Measurements from ENCODE around the gene GRIA4. TPM values are rescaled to one million over a fixed set of nuclear protein-coding genes. Genes with fewer than 3 reads are reported as not detected.
"Not testable (repeated sequence)": the region's sequence is repeated elsewhere in the genome, so short reads cannot be mapped to it uniquely, and the experiment has no call there.

Gene GRIA4
- total RNA-seq, 2 donors from 2014 or later = 1.2 TPM; not detected in 1

DNA sequence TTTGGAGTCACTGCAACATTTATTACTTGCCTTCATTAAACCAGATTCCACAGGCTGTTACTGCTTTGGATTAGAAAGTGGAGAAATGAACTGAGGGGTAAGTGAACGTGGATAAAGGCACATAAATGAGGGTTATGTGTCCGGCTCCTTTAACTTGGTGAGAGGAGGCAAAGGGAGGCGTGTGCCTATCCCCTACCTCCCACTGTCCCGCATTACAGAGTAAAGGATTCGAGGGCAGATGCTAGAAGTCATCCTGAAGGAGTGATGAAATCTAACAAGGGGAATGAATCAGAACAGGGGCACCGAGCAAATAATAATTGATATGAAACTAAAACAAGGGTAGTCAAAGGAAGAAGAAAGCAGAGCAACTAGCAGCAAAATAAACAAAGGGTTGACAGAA is 147.2 kb downstream of the GRIA4 start:
- Histone ChIP-seq H3K9me3 (no peaks in the 10 kb centered on the region), H3K27ac (no peak overlapping the region), H3K4me3 (no peak overlapping the region), H3K4me1 (ENCODE audit: control insufficient read depth in 1 of 2, low read depth in 2 of 2) (no peaks in the 10 kb centered on the region), H3K27me3 (replicated peaks; ENCODE audit: insufficient read depth) (no peaks in the 10 kb centered on the region), H3K36me3 (no peaks in the 10 kb centered on the region)
- ATAC-seq (ENCODE audit: insufficient number of reproducible peaks, low FRiP score, low read depth) (no peak), DNase-seq (ENCODE audit: low spot score) (no peak)
- TF ChIP-seq, protein P1, sequence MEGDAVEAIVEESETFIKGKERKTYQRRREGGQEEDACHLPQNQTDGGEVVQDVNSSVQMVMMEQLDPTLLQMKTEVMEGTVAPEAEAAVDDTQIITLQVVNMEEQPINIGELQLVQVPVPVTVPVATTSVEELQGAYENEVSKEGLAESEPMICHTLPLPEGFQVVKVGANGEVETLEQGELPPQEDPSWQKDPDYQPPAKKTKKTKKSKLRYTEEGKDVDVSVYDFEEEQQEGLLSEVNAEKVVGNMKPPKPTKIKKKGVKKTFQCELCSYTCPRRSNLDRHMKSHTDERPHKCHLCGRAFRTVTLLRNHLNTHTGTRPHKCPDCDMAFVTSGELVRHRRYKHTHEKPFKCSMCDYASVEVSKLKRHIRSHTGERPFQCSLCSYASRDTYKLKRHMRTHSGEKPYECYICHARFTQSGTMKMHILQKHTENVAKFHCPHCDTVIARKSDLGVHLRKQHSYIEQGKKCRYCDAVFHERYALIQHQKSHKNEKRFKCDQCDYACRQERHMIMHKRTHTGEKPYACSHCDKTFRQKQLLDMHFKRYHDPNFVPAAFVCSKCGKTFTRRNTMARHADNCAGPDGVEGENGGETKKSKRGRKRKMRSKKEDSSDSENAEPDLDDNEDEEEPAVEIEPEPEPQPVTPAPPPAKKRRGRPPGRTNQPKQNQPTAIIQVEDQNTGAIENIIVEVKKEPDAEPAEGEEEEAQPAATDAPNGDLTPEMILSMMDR (IDR thresholded peaks at IDR 0.05) = no peak

DNA sequence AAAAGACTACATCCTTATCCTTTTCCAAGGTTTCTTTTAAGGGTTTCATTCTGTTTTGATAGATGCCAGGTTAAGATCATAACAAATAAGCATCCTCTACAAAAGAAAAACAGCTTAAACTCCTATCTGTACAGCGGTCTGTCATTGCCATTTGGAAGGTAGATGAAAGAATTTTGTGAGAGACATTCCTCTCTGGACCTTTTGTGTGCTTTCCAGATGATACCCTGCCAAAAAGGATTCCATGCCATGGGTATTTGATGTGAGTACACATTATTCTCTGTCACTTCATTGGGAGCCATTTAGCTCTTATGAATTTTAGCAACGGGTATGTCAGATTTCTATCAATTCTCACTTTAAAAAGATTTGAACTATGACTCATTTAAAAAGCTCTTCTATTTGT is 153.7 kb downstream of the GRIA4 start:
- no peak for ATAC-seq (ENCODE audit: insufficient number of reproducible peaks, low FRiP score, low read depth)

DNA sequence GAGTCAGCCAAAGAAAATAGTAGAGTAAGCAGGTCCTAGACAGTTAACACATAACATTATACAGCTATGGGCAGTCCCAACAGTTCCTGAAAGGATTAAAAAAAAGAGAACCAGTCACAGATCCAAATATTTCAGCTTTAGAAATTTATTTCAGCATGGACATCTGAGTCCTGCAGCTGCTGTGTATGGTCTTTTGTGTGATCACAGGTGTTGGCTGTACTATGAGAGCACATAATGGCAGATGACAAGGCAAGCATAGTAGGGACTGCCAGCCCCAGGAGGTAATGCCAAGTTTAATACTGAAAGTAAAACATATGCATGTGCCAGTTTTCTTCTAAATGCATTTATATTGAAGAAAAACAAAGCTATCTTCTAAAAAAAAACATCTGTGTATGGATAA is 158.1 kb downstream of the GRIA4 start:
- DNase-seq (ENCODE audit: low spot score) = no peak
- Histone ChIP-seq H3K4me3 (no peak overlapping the region), H3K27ac (no peak overlapping the region), H3K36me3 (no peaks in the 10 kb centered on the region), H3K9me3 (no peaks in the 10 kb centered on the region), H3K4me1 (ENCODE audit: control insufficient read depth in 1 of 2, low read depth in 2 of 2) (no peaks in the 10 kb centered on the region), H3K27me3 (replicated peaks; ENCODE audit: insufficient read depth) (no peaks in the 10 kb centered on the region)
- TF ChIP-seq, protein P1 (IDR thresholded peaks at IDR 0.05) = no peak
- ATAC-seq (ENCODE audit: insufficient number of reproducible peaks, low FRiP score, low read depth) = no peak

More for the DNA sequence above, 153.7 kb downstream of the GRIA4 start:
- TF ChIP-seq, protein P1 (IDR thresholded peaks at IDR 0.05) = no peak
- Histone ChIP-seq H3K27ac (no peak overlapping the region), H3K36me3 (no peaks in the 10 kb centered on the region), H3K9me3 (no peaks in the 10 kb centered on the region), H3K27me3 (replicated peaks; ENCODE audit: insufficient read depth) (no peaks in the 10 kb centered on the region), H3K4me1 (ENCODE audit: control insufficient read depth in 1 of 2, low read depth in 2 of 2) (no peaks in the 10 kb centered on the region), H3K4me3 (no peak overlapping the region)
- no peak for DNase-seq (ENCODE audit: low spot score)

DNA sequence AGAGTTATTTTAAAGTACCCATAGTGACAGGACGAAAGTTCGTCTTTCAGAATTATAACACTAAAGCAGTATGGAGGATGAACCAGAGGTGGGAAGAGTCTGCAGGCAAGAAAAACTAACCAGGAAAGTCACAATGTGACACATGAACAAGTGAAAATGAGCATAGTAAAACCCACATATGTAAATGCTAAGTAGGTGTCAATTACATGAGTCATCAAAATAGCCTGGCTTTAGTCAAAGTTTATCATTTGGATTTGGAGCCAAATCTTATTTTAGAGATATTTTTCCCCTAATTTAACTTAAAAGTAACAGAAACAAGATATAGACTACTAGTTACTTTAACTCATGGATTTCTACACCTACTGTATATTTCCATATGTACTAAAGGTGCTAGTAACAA is 159.8 kb downstream of the GRIA4 start:
- no peak for ATAC-seq (ENCODE audit: insufficient number of reproducible peaks, low FRiP score, low read depth)
- TF ChIP-seq, protein P1 (IDR thresholded peaks at IDR 0.05) = no peak
- H3K27ac ChIP-seq = no peak overlapping the region
- H3K9me3 ChIP-seq = no peaks in the 10 kb centered on the region
- H3K27me3 ChIP-seq (replicated peaks; ENCODE audit: insufficient read depth) = no peaks in the 10 kb centered on the region
- H3K36me3 ChIP-seq = no peaks in the 10 kb centered on the region
- no peak overlapping the region for H3K4me3 ChIP-seq
- no peak for DNase-seq (ENCODE audit: low spot score)
- H3K4me1 ChIP-seq (ENCODE audit: control insufficient read depth in 1 of 2, low read depth in 2 of 2) = no peaks in the 10 kb centered on the region

GRCh38 chr11:105773452-105773851 is 163.6 kb downstream of the GRIA4 start:
- ATAC-seq (ENCODE audit: insufficient number of reproducible peaks, low FRiP score, low read depth); H3K27ac ChIP-seq; H3K4me3 ChIP-seq; H3K27me3 ChIP-seq (replicated peaks; ENCODE audit: insufficient read depth); H3K4me1 ChIP-seq (ENCODE audit: control insufficient read depth in 1 of 2, low read depth in 2 of 2); H3K9me3 ChIP-seq; H3K36me3 ChIP-seq; DNase-seq (ENCODE audit: low spot score): not testable (repeated sequence)

GRCh38 chr11:105774899-105775298 is 165.0 kb downstream of the GRIA4 start:
- Histone ChIP-seq H3K36me3 (no peaks in the 10 kb centered on the region), H3K4me1 (ENCODE audit: control insufficient read depth in 1 of 2, low read depth in 2 of 2) (no peaks in the 10 kb centered on the region), H3K4me3 (no peak overlapping the region), H3K27me3 (replicated peaks; ENCODE audit: insufficient read depth) (no peaks in the 10 kb centered on the region), H3K27ac (no peak overlapping the region), H3K9me3 (no peaks in the 10 kb centered on the region)
- no peak for DNase-seq (ENCODE audit: low spot score)
- ATAC-seq (ENCODE audit: insufficient number of reproducible peaks, low FRiP score, low read depth) = no peak
- TF ChIP-seq, protein P1 (IDR thresholded peaks at IDR 0.05) = no peak
